Measurements from ENCODE around the gene STK26. TPM values are rescaled to one million over a fixed set of nuclear protein-coding genes. Genes with fewer than 3 reads are reported as not detected.
A peak's percentile ranks its signal among the peaks of the same experiment; 100 is the strongest.

STK26 gene
- total RNA-seq, 4 donors from 2014 or later = 8.6 to 12.6 (median 11.3) TPM

DNA sequence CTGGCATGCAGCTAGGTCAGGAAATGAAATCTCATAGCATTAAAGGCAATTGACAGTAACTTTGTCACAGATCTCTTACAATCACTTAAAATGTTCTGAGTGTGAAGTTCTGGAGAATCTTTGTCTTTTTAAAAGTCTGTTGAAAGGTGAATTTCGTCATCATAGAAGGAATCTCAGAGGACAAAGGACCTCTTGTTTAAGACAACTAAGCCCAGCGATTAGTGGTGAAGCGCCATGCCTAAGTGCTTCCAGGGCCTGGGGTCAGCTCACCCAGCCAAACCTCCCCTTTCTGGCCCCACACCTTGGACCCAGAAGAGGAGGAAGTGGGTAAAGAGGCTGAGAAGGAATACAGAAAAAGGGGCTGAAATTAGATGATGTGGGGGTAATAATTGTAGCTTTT is 96.2 kb downstream of the STK26 start:
- H3K4me3 ChIP-seq = no peak overlapping the region
- TF ChIP-seq, protein P1, sequence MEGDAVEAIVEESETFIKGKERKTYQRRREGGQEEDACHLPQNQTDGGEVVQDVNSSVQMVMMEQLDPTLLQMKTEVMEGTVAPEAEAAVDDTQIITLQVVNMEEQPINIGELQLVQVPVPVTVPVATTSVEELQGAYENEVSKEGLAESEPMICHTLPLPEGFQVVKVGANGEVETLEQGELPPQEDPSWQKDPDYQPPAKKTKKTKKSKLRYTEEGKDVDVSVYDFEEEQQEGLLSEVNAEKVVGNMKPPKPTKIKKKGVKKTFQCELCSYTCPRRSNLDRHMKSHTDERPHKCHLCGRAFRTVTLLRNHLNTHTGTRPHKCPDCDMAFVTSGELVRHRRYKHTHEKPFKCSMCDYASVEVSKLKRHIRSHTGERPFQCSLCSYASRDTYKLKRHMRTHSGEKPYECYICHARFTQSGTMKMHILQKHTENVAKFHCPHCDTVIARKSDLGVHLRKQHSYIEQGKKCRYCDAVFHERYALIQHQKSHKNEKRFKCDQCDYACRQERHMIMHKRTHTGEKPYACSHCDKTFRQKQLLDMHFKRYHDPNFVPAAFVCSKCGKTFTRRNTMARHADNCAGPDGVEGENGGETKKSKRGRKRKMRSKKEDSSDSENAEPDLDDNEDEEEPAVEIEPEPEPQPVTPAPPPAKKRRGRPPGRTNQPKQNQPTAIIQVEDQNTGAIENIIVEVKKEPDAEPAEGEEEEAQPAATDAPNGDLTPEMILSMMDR (IDR thresholded peaks at IDR 0.05) = no peak
- no peak for TF ChIP-seq POLR2AphosphoS5 (IDR thresholded peaks at IDR 0.05)
- no peaks in the 10 kb centered on the region for H3K9me3 ChIP-seq
- WGBS = 54% methylated on average over 3 of the region's 3 CpGs
- H3K36me3 ChIP-seq = no peaks in the 10 kb centered on the region
- H3K27ac ChIP-seq = peak overlapping the region; percentile 40
- no peaks in the 10 kb centered on the region for H3K27me3 ChIP-seq
- DNase-seq (ENCODE audit: low spot score in 2 of 2) = no peak
- H3K4me1 ChIP-seq = no peaks in the 10 kb centered on the region

DNA sequence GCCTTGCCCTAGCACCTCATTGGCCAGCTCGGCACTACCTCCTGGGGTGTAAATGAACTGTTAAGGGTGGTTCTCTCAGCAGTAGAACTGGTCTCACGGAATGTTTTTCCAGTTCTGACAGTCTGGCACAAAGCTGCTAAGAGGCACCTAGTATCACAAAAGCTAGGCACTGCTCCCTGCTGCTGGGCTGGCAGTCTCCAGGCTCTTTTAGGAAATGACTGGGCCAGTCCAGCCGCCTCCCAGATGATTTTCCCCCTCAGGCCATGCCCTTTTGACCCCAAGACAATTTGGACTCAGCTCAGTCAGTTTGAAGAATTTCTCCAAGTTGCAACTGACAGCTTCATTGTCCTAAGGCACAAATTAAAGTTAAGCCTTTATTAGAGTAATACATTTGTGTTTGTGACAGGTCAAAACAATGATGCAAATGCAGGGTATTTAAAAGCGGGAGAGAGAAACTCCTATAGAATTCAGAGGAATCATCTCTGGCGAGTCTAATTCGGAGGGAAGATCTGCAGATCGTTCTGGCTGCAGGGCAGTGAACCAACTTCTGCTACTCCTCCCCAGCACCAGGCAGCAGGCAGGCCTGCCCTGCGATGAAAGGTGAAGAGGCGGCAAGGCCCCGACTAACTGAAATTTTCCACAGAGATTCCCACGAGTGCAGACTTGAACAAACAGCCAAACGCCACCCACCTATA is 96.9 kb downstream of the STK26 start:
- peak overlapping the region; percentile 40 for H3K27ac ChIP-seq
- H3K27me3 ChIP-seq = no peaks in the 10 kb centered on the region
- H3K4me3 ChIP-seq = no peak overlapping the region
- no peaks in the 10 kb centered on the region for H3K36me3 ChIP-seq
- no peaks in the 10 kb centered on the region for H3K9me3 ChIP-seq
- 55% methylated on average over 12 of the region's 12 CpGs for WGBS
- H3K4me1 ChIP-seq = no peaks in the 10 kb centered on the region
- TF ChIP-seq POLR2A (IDR thresholded peaks at IDR 0.05) = no peak
- DNase-seq (ENCODE audit: low spot score in 2 of 2) = no peak

DNA sequence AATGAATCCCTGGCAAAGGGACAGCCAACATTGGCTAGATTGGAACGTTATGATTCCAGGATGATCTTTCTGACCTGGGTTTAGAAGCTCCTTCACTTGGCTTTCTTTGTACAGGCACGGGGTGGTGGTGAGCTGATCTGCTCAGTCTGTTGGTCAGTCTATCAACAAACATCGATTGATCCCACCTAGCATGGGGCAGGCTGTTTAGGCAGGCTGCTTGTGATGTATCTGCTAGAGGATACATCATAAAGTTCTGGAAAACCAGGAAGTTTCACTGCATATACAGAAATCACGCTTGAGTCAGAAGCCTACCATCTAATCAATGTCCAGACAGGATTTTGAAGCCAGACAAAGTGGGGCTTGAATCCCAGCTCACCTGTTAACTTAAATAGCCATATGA is 97.8 kb downstream of the STK26 start:
- Histone ChIP-seq H3K27ac (peak overlapping the region; percentile 38), H3K9me3 (no peaks in the 10 kb centered on the region), H3K36me3 (no peaks in the 10 kb centered on the region), H3K4me3 (no peak overlapping the region), H3K27me3 (no peaks in the 10 kb centered on the region), H3K4me1 (no peaks in the 10 kb centered on the region)
- no peak for DNase-seq (ENCODE audit: low spot score in 2 of 2)
- 61% methylated on average over 4 of the region's 4 CpGs for WGBS
- TF ChIP-seq, protein P1 (IDR thresholded peaks at IDR 0.05) = no peak
- no peak for TF ChIP-seq POLR2A (IDR thresholded peaks at IDR 0.05)
- no peak for TF ChIP-seq POLR2AphosphoS5 (IDR thresholded peaks at IDR 0.05)
- TF ChIP-seq EP300 (IDR thresholded peaks at IDR 0.05) = no peak

Other genes starting within 250 kb of the STK26 start
- under 1 TPM in 2 of 4 donors, not detected in 2; 0.34 to 0.36 TPM for gene FRMD7, start 104.7 kb downstream of the STK26 start, total RNA-seq
- 10 to 100 TPM; 15.1 to 21.7 (median 15.4) TPM for gene RAP2C, start 196.1 kb downstream of the STK26 start, total RNA-seq